Activated CD8-positive, alpha-beta memory T cell treated with anti-CD3 and anti-CD28 coated beads, Interleukin-2, amount 50 U/mL, for 1 hour (primary cell): ENCODE measurements around the gene BCAS4.
"Not testable (repeated sequence)": the region's sequence is repeated elsewhere in the genome, so short reads cannot be mapped to it uniquely, and the experiment has no call there.

Source experiments
- DNase-seq: peaks from one replicate; pipeline ENCODE4 v3.0.0-alpha.2; 2020; ENCODE audit errors: extremely low read depth

The BCAS4 gene

DNA sequence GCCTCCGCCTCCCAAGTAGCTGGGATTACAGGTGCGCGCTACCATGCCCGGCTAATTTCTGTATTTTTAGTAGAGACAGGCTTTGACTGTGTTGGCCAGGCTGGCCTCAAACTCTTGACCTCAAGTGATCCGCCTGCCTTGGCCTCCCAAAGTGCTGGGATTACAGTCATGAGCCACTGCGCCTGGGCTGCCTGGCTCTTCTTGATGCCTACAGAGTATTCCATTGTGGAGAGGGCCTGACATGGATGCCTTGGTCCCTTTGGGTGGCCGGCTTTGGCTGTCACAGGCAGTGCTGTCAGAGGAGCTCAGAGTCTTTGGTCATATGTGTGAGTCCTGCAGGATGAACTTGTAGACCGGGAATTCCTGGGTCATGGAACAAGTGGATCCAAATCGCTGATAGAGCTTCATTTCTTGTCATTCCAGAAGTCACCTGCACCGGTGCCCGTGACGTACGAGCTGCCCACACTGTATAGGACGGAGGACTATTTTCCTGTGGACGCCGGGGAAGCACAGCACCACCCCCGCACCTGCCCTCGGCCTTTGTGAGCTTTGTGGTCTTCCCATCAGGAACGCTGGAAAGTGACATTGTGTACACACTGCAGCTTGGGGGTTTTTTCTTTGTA lies 81.3 kb downstream of the BCAS4 start:
- no peak for DNase-seq

DNA sequence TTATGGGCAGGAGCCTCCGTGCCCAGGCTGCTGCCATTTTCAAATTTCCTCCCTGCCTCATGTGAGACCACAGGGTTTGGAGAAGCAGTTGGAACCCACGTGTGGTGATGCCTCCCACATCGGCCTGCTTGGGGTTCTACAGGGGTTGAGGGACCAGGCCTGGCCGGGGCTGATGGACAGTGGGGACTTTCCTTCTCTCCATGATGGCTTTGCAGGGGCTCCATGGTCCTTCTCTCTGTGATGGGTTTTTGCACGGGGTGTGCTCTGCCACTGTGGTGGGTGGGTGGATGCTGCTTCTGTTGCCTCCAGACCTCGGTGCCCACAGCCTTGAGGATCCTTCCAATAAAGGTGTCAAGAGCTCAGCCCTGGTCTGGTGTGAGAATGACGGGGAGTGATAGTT lies 82.0 kb downstream of the BCAS4 start:
- DNase-seq, result no peak

DNA sequence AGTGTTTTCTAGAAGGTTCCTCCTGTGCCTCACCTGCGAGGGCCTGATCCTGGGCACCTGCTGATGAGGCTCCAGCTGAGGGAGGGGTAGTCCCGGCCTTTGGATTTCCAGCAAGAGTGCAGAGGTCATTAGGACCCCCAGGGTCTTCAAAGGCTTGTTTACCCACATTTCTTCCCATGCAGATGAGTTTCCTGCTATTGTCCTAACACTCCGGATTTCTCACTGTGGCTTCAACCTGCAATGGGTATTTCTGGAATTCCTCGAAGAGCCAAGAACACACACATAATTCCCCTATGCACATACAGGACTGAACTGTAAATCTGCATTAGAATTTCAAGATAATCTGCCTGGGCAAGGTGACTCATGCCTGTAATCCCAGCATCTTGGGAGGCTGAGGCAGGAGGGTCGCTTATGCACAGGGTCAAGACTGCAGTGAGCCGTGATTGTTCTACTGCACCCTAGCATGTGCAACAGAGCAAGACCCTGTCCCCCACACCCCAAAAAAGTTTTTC lies 82.4 kb downstream of the BCAS4 start:
- DNase-seq, result no peak

DNA sequence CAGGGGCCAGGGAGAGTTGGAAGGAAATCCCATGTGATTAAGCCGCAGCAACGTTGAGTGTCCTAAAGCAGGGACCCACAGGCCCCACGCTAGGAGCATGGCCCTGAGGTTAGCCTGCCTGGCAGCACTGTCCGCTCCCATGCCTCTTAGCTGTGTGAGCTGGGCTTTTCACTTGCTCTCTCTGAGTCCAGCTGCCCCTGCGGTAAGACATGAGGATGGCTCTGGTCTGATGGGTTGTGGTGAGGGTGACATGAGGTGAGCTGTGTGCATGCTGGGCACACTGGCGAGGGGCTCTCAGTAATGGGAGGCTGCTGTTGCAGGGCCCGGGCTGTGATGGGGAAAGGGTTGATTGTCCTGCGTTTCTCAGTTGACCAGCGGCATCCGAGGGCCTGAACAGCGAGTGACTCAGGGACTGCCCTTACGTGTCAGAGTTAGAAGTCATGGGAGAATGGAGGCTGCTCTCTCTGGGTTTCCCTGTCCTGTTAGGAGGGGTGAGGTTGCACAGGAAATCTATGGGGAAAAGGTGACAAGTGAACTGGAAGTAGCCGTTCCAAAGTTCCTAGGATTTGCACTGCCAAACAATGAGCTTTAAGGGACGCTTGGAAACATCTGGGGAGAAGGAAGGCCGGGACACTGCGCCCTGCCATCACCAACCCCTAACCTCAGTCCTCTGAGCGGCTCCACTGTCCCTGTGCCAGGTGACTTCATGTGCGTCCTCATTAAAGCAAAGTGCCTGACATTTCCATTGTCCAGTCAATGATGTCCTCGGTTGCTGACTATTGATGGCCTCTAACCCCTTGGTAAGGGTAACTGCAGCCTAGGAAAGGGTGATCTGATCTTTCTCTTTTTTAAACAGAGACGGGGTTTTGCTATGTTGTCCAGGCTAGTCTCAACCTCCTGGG lies 85.0 kb downstream of the BCAS4 start:
- DNase-seq, result no peak

DNA sequence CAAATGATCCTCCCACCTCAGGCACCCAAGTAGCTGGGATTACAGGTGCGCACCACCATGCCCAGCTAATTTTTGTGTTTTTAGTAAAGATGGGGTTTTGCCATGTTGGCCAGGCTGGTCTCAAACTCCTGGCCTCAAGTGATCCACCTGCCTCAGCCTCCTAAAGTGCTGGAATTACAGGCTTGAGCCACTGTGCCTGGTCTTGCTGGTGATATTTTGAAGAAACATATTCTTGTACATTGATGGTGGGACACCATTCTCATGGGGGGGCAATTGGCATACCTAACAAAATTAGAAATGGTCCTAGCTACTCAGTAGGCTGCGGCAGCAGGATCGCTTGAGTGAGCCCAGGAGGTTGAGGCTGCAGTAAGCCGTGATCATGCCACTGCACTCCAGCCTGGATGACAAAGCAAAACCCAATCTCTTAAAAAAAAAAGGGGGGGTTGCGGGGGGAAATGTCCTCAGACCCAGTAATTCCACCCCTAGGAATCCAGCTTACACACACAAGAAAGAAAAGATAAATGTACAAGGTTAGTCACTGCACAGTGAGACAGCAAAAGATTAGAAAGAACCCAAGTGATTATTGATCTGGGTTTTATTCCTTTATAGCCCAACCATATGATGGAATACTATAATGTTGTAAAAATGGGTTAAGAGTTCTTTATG lies 87.0 kb downstream of the BCAS4 start:
- DNase-seq, result not testable (repeated sequence)

DNA sequence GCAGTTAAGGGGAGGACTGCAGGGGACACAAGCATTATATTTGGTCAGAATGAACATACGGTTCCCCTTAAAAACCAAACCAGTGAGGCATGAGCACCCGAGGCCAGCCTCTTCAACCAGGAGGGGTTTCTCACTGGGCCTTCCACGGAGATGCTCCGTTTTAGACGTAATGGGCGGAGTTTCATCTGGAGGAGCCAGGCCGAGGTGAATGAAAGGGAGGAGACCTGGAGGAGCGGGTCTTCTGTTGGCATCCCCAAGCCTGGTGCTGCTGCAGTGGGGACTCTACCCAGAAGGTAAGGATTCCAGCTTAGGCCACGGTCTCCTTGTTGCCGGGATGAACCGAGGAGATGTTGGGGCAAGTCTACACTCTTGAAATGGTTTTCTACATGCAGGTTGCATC lies 89.0 kb downstream of the BCAS4 start:
- DNase-seq, result no peak

DNA sequence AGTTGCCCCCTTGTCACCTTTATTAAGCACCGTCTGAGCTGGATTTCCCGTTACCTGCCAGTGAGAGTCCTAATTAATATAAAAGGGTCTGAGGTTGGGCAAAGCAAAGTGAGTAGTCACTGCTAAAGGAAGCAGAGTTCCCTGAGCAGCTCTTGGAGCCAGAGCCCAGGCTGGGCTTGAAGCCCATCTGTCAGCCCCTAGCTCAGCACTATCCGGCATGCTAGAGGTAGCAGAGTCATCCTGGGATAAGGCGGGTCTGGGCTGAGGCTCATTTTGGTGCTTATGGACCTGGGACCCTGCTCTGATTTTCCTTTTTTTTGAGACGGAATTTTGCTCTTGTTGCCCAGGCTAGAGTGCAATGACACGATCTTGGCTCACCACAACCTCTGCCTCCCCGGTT lies 90.2 kb downstream of the BCAS4 start:
- no peak for DNase-seq

DNA sequence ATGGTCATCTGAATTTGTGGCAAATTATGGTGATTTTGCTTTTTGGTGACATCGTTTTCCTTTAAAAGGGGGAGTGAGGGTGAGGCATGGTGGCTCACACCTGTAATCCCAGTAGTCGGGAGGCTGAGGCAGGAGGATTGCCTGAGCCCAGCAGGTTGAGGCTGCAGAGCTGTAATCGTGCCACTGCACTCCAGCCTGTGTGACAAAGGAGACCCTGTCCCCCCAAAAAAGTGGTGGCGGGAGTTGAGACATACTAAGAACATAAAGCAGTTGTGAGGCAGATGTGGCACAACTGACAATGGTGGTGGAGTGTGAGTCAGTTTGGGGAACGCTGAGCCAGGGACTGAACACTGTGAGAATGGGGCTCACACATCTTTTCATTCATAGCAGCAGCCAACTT lies 90.9 kb downstream of the BCAS4 start:
- DNase-seq, result no peak

DNA sequence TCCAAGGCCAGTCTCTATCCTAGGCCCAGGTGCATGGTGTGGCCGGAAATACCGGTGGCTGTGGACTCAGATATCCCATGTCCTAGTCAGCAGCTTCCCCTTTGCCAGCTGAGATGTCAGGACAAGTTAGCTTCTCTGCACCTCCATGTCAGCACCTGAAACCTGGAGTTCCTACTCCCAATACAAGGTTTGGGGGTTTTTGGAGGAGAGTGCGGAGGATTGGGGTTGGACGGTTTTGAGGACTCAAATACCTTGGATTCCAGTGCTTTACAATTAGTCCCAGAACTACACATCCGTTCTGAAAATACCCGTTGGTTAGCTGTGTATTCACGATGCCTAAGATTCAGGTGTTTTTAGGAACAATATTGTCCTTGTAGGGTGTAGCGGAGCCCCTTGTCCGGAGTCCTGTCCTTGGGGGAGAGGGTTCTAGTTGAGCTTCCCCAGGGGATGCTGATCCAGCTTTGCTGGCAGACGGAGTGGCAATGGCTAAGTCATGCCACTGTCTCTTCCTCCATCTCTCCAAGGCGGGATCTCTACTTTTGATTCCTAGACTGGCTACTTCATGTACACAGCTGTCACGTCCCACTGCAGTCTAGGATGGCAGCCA lies 91.4 kb downstream of the BCAS4 start:
- DNase-seq, result no peak

DNA sequence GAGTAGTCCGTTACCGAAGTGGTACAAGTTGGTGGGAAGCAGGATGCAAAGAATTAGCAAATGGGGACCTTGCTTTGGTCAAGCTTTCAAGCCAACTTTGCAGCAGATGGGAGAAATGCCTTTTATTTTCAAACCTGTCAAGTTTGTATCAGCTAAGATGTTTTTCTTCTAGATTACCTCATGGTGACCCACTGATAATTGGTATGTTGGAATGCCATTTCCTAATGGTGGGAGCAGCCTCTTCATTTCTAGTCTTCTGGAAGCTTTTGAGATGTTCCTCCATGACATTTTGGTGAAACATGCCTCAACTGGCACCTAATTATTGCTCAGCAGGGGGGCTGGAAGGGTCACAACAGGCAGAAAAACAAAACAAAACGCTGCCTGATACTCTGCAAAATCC lies 92.7 kb downstream of the BCAS4 start:
- no peak for DNase-seq

DNA sequence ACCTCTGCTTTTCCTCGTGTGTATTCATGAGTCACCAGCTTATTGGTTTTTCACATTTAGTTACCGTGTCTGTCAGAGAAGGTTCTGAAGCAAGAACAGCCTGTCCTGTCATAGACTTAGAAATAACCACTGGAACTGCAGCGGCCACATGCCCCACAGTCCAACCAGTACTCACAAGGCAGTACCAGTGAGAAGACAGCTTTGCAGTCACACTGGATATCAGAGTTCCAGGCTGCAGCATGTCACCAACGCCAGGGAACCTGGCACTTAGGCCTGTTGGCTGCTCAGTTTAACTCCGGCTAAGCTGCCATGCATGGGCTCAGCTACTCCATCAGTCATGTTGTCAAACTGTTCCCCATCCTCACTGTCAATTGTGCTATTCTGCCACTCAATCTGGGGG lies 96.3 kb downstream of the BCAS4 start:
- no peak for DNase-seq

DNA sequence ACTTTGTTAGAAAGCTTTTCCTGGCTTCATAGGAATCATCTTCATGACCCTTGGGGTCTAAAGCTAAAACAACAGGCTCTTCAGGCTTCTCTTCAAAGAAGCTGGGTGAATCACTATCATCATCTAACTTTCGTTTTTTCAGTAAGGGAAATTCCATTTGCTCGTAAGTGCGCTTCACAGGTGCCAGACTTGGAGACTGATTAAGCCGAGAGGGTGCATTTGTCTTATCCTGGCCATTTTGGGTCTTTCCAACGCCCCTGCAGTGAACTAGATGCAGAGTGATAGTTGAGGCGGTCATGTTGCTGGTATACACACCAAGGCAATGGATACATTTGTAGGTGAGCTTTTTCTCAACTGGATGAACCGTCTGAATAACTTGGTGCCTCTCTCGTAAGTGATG lies 97.5 kb downstream of the BCAS4 start:
- no peak for DNase-seq

DNA sequence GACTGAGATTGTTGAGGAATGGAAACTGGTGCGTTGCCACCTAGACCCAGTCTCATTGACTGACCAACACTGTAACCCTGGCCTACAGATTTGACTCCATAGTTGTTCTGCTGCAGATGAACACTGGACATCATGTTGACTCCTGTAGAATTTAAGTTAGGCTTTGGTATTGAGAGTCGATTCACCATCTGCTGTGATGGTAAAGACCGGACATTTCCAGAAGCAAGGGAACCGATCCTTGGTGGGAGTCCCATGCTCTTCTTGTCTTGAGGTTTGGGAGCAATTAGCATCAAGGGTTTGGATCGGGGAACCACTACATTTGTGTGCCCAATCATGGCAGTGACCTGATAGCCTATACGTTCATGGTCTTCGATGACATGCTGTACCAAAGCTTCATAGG lies 98.8 kb downstream of the BCAS4 start:
- DNase-seq, result no peak

DNA sequence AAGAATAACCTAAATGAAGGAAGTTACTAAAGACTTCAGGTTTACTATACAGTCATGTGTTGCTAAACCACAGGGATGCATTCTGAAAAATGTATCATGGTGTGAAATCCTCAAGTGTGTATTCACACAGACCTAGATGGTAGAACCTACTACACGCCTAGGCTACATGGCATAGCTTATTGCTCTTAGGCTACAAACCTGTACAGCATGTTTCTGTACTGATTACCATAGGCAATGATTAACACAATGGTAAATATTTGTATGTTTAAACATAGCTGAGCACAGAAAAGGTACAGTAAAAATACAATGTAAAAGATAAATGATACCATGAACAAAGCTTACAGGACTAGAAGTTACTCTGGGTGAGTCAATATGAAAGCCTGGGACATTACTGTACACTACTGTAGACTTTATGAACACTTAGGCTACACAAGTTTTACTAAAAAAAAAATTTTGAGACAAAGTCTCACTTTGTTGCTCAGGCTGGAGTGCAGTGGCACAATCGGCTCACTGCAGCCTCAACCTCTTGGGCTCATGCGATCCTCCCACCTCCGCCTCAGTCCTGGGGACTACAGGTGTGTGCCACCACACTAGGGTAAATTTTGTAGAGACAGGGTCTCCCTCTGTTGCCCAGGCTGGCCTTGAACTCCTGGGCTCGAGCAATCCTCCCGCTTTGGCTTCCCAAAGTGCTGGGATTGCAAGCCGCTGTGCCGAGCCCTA lies 100.4 kb downstream of the BCAS4 start:
- no peak for DNase-seq

DNA sequence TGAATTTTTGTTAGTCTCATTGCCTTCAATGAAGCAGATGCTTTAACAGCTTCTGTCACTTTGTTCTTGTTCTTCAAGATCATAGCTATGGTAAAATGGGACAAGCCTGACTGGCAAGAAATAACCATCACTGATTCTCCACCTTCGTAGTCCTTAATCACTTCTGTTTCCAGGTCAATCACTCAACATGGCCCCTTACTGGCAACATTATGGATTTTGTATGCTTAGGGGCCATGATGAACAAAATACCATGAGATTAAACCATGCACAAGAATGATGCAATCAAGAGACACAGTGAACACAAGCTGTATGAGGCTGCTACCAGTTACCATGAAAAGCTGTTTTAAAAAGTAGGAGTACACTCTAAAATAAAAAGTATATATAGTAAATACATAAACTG lies 103.6 kb downstream of the BCAS4 start:
- DNase-seq, result no peak

DNA sequence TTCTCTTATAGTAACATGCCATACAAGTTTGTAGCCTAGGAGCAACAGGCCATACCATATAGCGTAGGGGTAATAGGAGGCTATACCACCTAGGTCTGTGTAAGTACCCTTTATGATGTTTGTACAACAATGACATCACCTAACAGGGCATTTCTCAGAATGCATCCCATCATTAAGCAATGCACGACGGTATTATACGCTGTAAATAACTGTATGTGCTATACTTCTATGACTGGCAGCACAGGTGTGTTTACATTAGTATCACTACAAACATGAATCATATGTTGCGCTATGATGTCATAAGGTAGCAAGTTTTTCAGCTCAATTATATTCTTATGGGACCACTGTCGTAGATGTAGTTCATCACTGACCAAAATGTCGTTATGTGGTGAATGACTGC lies 105.4 kb downstream of the BCAS4 start:
- DNase-seq, result no peak

DNA sequence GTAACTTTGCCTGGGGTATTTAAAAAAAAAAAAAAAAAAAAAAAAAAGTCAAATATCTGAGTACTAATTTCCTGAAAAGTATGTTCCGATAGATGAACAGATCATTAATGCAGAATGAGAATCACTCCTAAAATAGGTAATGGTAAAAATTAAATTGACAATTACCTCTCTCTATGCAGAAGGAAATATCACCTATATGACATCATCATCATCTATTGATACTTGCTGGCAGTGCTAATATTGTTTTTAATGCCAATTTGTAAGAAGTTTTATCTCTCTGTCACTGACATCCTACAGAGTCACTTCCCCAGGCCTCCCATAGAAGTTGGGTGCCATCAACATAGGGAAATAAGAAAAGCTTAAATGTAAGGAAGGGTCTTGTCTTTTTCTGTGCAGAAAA lies 106.4 kb downstream of the BCAS4 start:
- DNase-seq, result no peak

DNA sequence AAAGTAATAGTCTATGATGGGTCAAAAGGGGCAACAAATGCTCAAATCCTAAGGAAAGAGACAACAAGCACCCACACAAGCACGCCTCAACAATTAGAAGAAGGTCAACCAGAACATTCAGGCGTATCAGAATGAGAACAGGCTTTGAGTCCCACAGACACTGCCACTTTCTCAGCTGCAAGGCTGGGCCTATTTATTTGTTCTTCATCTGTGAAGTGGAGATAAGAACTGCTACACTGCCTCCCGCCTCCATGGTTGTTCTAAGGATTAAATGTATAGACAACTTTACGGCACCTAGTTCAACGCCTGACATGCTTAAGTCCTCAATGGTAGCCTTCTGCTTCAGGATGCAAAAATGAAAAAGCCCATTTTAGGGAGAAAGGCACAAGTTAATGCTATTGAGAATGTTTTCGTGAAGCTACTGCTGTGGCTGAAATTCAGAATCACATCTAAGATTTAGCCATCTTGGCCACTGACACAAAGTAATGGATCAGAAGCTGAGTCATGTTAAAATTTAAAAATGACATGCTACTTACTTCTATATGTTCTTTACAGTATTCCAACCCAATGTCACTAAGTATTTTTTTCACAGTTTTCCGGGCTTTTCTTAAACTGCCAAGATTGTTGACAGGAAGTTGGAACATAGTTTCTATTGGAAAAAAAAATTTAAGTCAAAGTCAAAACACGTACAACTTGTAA lies 108.6 kb downstream of the BCAS4 start:
- no peak for DNase-seq

DNA sequence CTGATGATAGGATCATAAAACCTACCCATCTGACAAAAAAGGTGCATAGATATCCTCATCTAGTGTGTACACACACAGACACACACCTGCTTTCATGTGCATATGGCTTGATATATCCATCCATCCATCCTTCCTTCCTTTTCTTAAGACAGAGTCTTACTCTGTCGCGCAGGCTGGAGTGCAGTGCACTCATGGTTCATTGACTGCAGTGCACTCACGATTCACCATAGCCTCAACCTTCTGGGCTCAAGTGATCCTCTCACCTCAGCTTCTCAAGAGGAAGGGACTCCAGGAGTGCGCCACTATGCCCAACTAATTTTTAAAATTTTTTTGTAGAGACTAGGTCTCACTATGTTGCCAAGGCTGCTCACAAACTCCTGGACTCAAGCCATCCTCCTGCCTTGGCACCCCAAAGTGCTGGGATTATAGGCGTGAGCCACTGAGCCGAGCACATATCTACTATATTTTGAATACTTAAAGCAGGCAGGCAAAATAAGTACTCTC lies 109.3 kb downstream of the BCAS4 start:
- DNase-seq, result no peak

DNA sequence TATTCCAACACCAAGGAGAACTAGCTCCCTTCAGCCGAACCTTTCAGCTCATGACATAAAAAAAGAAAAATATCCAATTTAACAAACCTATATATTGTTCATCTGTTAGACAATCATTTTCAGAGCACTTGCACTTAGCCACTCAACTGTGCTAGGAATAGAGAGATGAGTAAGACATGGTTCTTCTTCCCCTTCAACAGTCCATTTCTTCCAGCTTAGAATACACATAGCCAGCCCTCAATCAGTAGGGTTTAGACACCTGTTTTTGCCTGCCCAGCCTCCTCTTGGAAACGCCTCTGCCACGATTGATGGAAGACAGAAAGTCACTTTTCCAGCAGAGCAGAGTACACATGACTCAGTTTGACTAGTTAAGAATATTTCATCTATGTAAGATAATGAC lies 114.6 kb downstream of the BCAS4 start:
- no peak for DNase-seq

DNA sequence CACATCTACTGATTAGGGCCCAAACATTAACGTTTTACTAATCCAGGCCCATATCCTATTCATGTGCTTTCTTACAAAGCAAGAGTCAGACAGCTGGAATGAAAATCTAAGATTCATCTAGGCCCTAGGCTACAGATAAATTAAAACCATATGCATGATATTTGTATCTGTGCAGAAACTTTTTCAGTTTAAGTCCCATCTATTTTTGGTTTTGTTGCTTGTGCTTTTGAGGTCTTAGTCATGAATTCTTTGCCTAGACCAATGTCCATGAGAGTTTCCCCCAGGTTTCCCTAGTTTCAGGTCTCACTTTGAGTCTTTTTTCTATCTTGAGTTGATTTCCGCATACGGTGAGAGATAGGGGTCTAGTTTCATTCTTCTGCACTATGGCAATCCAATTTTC lies 116.2 kb downstream of the BCAS4 start:
- no peak for DNase-seq
